D341Med (cell line): ENCODE results near the gene TRIOBP.
A peak's percentile ranks its signal among the peaks of the same experiment; 100 is the strongest.
"Not testable (repeated sequence)": the region's sequence is repeated elsewhere in the genome, so short reads cannot be mapped to it uniquely, and the experiment has no call there.

Experiments used
- DNase-seq: peaks from one replicate; pipeline ENCODE4 v3.0.0; 2012; ENCODE audit warnings: low spot score

TRIOBP gene

GRCh38 chr22:37778370-37779009, 81.6 kb downstream of the TRIOBP start:
- no peak for DNase-seq

GRCh38 chr22:37781434-37782059, 84.7 kb downstream of the TRIOBP start:
- DNase-seq, result no peak

- DNase-seq, result no peak
These were observed 85.7 kb downstream of the TRIOBP start for GRCh38 chr22:37782340-37783168.

- DNase-seq, result no peak
These were observed 88.1 kb downstream of the TRIOBP start for GRCh38 chr22:37784829-37785495.

- no peak for DNase-seq
These were observed 93.4 kb downstream of the TRIOBP start for GRCh38 chr22:37790234-37790633.

GRCh38 chr22:37792494-37792893, 95.6 kb downstream of the TRIOBP start:
- no peak for DNase-seq

GRCh38 chr22:37794376-37794775, 97.5 kb downstream of the TRIOBP start:
- DNase-seq, result no peak

- DNase-seq, result no peak
These were observed 99.2 kb downstream of the TRIOBP start for GRCh38 chr22:37796079-37796478.

- not testable (repeated sequence) for DNase-seq
These were observed 100.4 kb downstream of the TRIOBP start for GRCh38 chr22:37797259-37797658.

- DNase-seq, result no peak
These were observed 101.1 kb downstream of the TRIOBP start for GRCh38 chr22:37797874-37798500.

GRCh38 chr22:37799979-37800378, 103.1 kb downstream of the TRIOBP start:
- not testable (repeated sequence) for DNase-seq

GRCh38 chr22:37801946-37802309, 105.1 kb downstream of the TRIOBP start:
- no peak for DNase-seq

- peak; percentile 88 for DNase-seq
These were observed 105.7 kb downstream of the TRIOBP start for GRCh38 chr22:37802310-37803194.

- no peak for DNase-seq
These were observed 106.4 kb downstream of the TRIOBP start for GRCh38 chr22:37803195-37803638.

- DNase-seq, result no peak
These were observed 106.9 kb downstream of the TRIOBP start for GRCh38 chr22:37803639-37804351.

- DNase-seq, result no peak
These were observed 107.6 kb downstream of the TRIOBP start for GRCh38 chr22:37804352-37804880.

GRCh38 chr22:37804881-37805809, 108.3 kb downstream of the TRIOBP start:
- DNase-seq, result peak; percentile 61

- no peak for DNase-seq
These were observed 109.0 kb downstream of the TRIOBP start for GRCh38 chr22:37805810-37806277.
